ENCODE results near the gene PSG4. TPM values are rescaled to one million over a fixed set of nuclear protein-coding genes. Genes with fewer than 3 reads are reported as not detected.
A peak's percentile ranks its signal among the peaks of the same experiment; 100 is the strongest.
"Not testable (repeated sequence)": the region's sequence is repeated elsewhere in the genome, so short reads cannot be mapped to it uniquely, and the experiment has no call there.

PSG4 gene
- total and polyA plus RNA-seq, 2 experiments from 2014 or later, result 0.26 TPM; not detected in 1

DNA sequence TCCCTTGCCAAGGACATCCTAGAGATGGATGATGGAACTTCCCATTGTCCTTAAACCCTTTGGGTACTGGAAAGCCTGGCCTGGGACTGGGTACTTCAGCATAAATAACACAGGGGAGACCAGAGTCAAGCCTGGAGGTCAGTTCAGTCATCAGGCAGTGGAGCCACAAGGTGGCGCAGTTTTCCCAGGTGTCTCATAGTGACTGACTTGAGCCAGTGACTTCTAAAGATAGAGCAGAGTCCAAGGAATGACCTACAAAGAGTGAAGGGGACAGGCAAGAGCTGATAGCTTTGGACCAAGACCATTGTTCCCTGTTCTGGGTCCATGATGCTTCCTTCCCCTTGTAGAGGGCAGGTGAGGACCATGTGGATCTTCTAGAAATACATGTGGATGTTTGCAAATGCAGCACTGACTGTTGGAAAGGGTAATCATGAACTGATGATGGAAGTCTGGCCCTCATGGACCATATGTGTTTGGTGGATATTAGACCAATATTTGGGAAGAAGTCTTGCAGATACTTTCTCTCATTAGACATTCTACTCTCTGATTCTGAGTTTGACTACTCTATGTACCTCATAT, 25.8 kb downstream of the PSG4 start:
- not testable (repeated sequence) for H4K20me1 ChIP-seq (replicated peaks; ENCODE audit: insufficient read depth); H3F3A ChIP-seq (replicated peaks; ENCODE audit: low read depth); H3K27me3 ChIP-seq (ENCODE audit: insufficient read depth); H3K9me2 ChIP-seq (ENCODE audit: insufficient read depth); H3K79me2 ChIP-seq (replicated peaks; ENCODE audit: insufficient read depth); H3K4me1 Mint-ChIP-seq; H2AFZ ChIP-seq; H3K27ac ChIP-seq (ENCODE audit: low read depth); H3K4me2 ChIP-seq; H3K36me3 Mint-ChIP-seq (ENCODE audit: low read depth); H3K27me3 Mint-ChIP-seq (ENCODE audit: insufficient read depth, low read depth, poor library complexity); H3K36me3 ChIP-seq (ENCODE audit: insufficient read depth); H3K4me3 ChIP-seq; H3K27ac Mint-ChIP-seq; H3K4me1 ChIP-seq (ENCODE audit: insufficient read depth); H3K4me3 Mint-ChIP-seq; ATAC-seq
- peaks cover 87% of the 10 kb centered on the region for H3K9me3 Mint-ChIP-seq
- TF ChIP-seq, protein P1, sequence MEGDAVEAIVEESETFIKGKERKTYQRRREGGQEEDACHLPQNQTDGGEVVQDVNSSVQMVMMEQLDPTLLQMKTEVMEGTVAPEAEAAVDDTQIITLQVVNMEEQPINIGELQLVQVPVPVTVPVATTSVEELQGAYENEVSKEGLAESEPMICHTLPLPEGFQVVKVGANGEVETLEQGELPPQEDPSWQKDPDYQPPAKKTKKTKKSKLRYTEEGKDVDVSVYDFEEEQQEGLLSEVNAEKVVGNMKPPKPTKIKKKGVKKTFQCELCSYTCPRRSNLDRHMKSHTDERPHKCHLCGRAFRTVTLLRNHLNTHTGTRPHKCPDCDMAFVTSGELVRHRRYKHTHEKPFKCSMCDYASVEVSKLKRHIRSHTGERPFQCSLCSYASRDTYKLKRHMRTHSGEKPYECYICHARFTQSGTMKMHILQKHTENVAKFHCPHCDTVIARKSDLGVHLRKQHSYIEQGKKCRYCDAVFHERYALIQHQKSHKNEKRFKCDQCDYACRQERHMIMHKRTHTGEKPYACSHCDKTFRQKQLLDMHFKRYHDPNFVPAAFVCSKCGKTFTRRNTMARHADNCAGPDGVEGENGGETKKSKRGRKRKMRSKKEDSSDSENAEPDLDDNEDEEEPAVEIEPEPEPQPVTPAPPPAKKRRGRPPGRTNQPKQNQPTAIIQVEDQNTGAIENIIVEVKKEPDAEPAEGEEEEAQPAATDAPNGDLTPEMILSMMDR (conservative IDR thresholded peaks at IDR 0.05; ENCODE audit: low read depth in 2 of 2), result peak; percentile 40 to 69; a peak in 3 of 4 replicates
- DNase-seq (ENCODE audit: low spot score), result peak; percentile 4

DNA sequence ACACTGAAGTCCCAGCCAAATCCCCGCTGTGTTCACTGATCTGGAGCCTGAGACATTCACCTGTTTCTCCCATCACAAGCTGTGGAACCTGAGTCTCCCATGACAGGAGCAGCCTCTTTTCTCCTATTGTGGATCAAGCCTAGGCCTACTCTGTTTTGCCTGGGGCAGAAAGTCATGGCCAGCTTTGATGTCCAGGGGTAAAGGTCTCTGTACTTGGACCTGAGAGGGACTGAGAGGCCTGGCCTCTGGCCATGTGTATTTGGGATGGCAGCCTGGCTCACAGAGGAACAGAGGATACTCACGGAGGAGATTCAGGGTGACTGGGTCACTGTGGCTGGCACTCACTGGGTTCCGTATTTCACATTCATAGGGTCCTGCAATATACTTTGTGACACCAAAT, 26.9 kb downstream of the PSG4 start:
- not testable (repeated sequence) for H3K4me1 Mint-ChIP-seq; H3K4me3 ChIP-seq; H3K27ac ChIP-seq (ENCODE audit: low read depth); H3K79me2 ChIP-seq (replicated peaks; ENCODE audit: insufficient read depth); H3F3A ChIP-seq (replicated peaks; ENCODE audit: low read depth); H2AFZ ChIP-seq; H3K36me3 Mint-ChIP-seq (ENCODE audit: low read depth); H3K4me1 ChIP-seq (ENCODE audit: insufficient read depth); H3K27me3 ChIP-seq (ENCODE audit: insufficient read depth); H4K20me1 ChIP-seq (replicated peaks; ENCODE audit: insufficient read depth); H3K4me3 Mint-ChIP-seq; H3K36me3 ChIP-seq (ENCODE audit: insufficient read depth); H3K4me2 ChIP-seq; ATAC-seq; H3K9me2 ChIP-seq (ENCODE audit: insufficient read depth); H3K27ac Mint-ChIP-seq; DNase-seq (ENCODE audit: low spot score); H3K27me3 Mint-ChIP-seq (ENCODE audit: insufficient read depth, low read depth, poor library complexity)
- peaks cover 89% of the 10 kb centered on the region for H3K9me3 Mint-ChIP-seq

GRCh38 chr19:43165906-43166305, 39.5 kb downstream of the PSG4 start:
- peaks cover 85% of the 10 kb centered on the region for H3K9me3 Mint-ChIP-seq
- not testable (repeated sequence) for H3K36me3 ChIP-seq (ENCODE audit: insufficient read depth); H3K4me2 ChIP-seq

DNA sequence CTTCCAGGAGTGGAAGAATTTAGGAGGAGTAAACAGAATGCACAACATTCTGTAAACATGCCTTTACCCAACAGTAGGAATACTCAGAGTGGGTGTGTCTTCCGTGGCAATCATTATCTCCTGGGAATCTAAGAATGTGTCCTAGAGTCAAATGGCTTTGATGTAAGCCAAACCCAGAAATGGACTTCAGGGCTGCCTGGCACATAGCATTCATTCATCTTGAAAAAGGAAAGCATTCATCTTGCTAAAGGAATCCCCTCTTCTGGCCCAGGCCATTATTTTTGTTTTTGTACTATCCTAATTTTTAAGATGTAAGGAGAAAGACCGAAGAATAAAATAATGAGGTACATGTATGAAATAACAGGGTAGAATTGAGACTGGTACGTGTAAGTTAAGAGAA, 42.3 kb downstream of the PSG4 start:
- not testable (repeated sequence) for H3K79me2 ChIP-seq (replicated peaks; ENCODE audit: insufficient read depth); H3K9me2 ChIP-seq (ENCODE audit: insufficient read depth); H3K4me2 ChIP-seq; DNase-seq (ENCODE audit: low spot score); H2AFZ ChIP-seq; H3K4me3 ChIP-seq; H3K27ac Mint-ChIP-seq; H3K36me3 ChIP-seq (ENCODE audit: insufficient read depth); H3K27me3 ChIP-seq (ENCODE audit: insufficient read depth); H3K4me3 Mint-ChIP-seq; ATAC-seq; H4K20me1 ChIP-seq (replicated peaks; ENCODE audit: insufficient read depth); H3K36me3 Mint-ChIP-seq (ENCODE audit: low read depth); H3K27me3 Mint-ChIP-seq (ENCODE audit: insufficient read depth, low read depth, poor library complexity); H3K4me1 Mint-ChIP-seq; H3K27ac ChIP-seq (ENCODE audit: low read depth); H3F3A ChIP-seq (replicated peaks; ENCODE audit: low read depth)
- H3K4me1 ChIP-seq (ENCODE audit: insufficient read depth), result peaks cover 11% of the 10 kb centered on the region
- peaks cover 81% of the 10 kb centered on the region for H3K9me3 Mint-ChIP-seq

More at GRCh38 chr19:43165906-43166305, 39.5 kb downstream of the PSG4 start:
- not testable (repeated sequence) for H3K27ac Mint-ChIP-seq; H3K27me3 ChIP-seq (ENCODE audit: insufficient read depth); H3K79me2 ChIP-seq (replicated peaks; ENCODE audit: insufficient read depth); H3K27me3 Mint-ChIP-seq (ENCODE audit: insufficient read depth, low read depth, poor library complexity); H3K27ac ChIP-seq (ENCODE audit: low read depth); H3K36me3 Mint-ChIP-seq (ENCODE audit: low read depth); H3K4me1 ChIP-seq (ENCODE audit: insufficient read depth); H4K20me1 ChIP-seq (replicated peaks; ENCODE audit: insufficient read depth); DNase-seq (ENCODE audit: low spot score); H3K4me1 Mint-ChIP-seq; H2AFZ ChIP-seq; H3K9me2 ChIP-seq (ENCODE audit: insufficient read depth); H3F3A ChIP-seq (replicated peaks; ENCODE audit: low read depth); H3K4me3 ChIP-seq; H3K4me3 Mint-ChIP-seq; ATAC-seq

GRCh38 chr19:43162261-43162660, 43.2 kb downstream of the PSG4 start:
- not testable (repeated sequence) for DNase-seq (ENCODE audit: low spot score); H3K9me2 ChIP-seq (ENCODE audit: insufficient read depth); H3K79me2 ChIP-seq (replicated peaks; ENCODE audit: insufficient read depth); H3K27ac ChIP-seq (ENCODE audit: low read depth); ATAC-seq; H3K36me3 ChIP-seq (ENCODE audit: insufficient read depth); H3K27me3 Mint-ChIP-seq (ENCODE audit: insufficient read depth, low read depth, poor library complexity); H3K27me3 ChIP-seq (ENCODE audit: insufficient read depth); H2AFZ ChIP-seq; H4K20me1 ChIP-seq (replicated peaks; ENCODE audit: insufficient read depth); H3K4me3 Mint-ChIP-seq; H3F3A ChIP-seq (replicated peaks; ENCODE audit: low read depth); H3K4me2 ChIP-seq; H3K36me3 Mint-ChIP-seq (ENCODE audit: low read depth); H3K4me3 ChIP-seq; H3K4me1 Mint-ChIP-seq; H3K27ac Mint-ChIP-seq
- H3K4me1 ChIP-seq (ENCODE audit: insufficient read depth), result peaks cover 11% of the 10 kb centered on the region
- peaks cover 86% of the 10 kb centered on the region for H3K9me3 Mint-ChIP-seq

Data from GM23338 (cell line).